HG03342 (cell line): Measurements from ENCODE around the gene PATE1.
"Not testable (repeated sequence)": the region's sequence is repeated elsewhere in the genome, so short reads cannot be mapped to it uniquely, and the experiment has no call there.

Experiments
- ATAC-seq: cut with Tn5 transposase; IDR thresholded peaks from one replicate; pipeline ENCODE4 v1.9.1; 2021; ENCODE audit warnings: mild to moderate bottlenecking, moderate library complexity; ENCODE audit not compliant: unreplicated experiment

Gene PATE1

GRCh38 chr11:125745979-125746378 is at the start of gene PATE1:
Gene PATE1 (plus strand): TSS chr11:125746279. CDS start chr11:125746305, 26 bp downstream.
- no peak for ATAC-seq

- ATAC-seq: no peak
Measured at GRCh38 chr11:125701018-125701610, 45.0 kb upstream of the PATE1 start.

GRCh38 chr11:125701858-125702621 is 44.0 kb upstream of the PATE1 start:
- ATAC-seq: no peak

GRCh38 chr11:125704686-125705085 is 41.4 kb upstream of the PATE1 start:
- ATAC-seq: not testable (repeated sequence)

GRCh38 chr11:125720781-125721180 is 25.3 kb upstream of the PATE1 start:
- no peak for ATAC-seq

GRCh38 chr11:125724125-125724524 is 22.0 kb upstream of the PATE1 start:
- no peak for ATAC-seq

GRCh38 chr11:125728969-125729368 is 17.1 kb upstream of the PATE1 start:
- no peak for ATAC-seq

- ATAC-seq: no peak
Measured at GRCh38 chr11:125740617-125741016, 5.5 kb upstream of the PATE1 start.

- no peak for ATAC-seq
Measured at GRCh38 chr11:125743681-125744080, 2.4 kb upstream of the PATE1 start.

GRCh38 chr11:125750629-125751028 is 4.5 kb downstream of the PATE1 start:
- no peak for ATAC-seq

GRCh38 chr11:125756050-125756449 is 10.0 kb downstream of the PATE1 start:
- ATAC-seq: no peak

- no peak for ATAC-seq
Measured at GRCh38 chr11:125762445-125762844, 16.4 kb downstream of the PATE1 start.

GRCh38 chr11:125763483-125763882 is 17.4 kb downstream of the PATE1 start:
- ATAC-seq: no peak

GRCh38 chr11:125766251-125766650 is 20.2 kb downstream of the PATE1 start:
- ATAC-seq: no peak

GRCh38 chr11:125768336-125769046 is 22.4 kb downstream of the PATE1 start:
- no peak for ATAC-seq

GRCh38 chr11:125770583-125770982 is 24.5 kb downstream of the PATE1 start:
- ATAC-seq: no peak

GRCh38 chr11:125772834-125773505 is 26.9 kb downstream of the PATE1 start:
- ATAC-seq: no peak

- no peak for ATAC-seq
Measured at GRCh38 chr11:125773516-125773915, 27.4 kb downstream of the PATE1 start.

- ATAC-seq: no peak
Measured at GRCh38 chr11:125777309-125777708, 31.2 kb downstream of the PATE1 start.

GRCh38 chr11:125778728-125779127 is 32.6 kb downstream of the PATE1 start, which contains the start of gene PATE2:
Gene PATE2 (minus strand): TSS chr11:125778828. CDS start chr11:125778773, 55 bp downstream.
- no peak for ATAC-seq

GRCh38 chr11:125784678-125785077 is 38.6 kb downstream of the PATE1 start:
- ATAC-seq: no peak
